ENCODE results near the gene OGA. TPM values are rescaled to one million over a fixed set of nuclear protein-coding genes. Genes with fewer than 3 reads are reported as not detected.

OGA gene
- total RNA-seq, 2 donors from 2014 or later = 131 to 241 TPM

- ATAC-seq (ENCODE audit: insufficient number of reproducible peaks, low FRiP score, low read depth) (no peak), DNase-seq (ENCODE audit: low spot score) (no peak)
- Histone ChIP-seq H3K4me3 (peak overlapping the region; percentile 98), H3K9me3 (no peaks in the 10 kb centered on the region), H3K36me3 (no peaks in the 10 kb centered on the region), H3K4me1 (ENCODE audit: control insufficient read depth in 1 of 2, low read depth in 2 of 2) (peaks cover 19 to 51% of the 10 kb centered on the region in 2 donors), H3K27me3 (replicated peaks; ENCODE audit: insufficient read depth) (no peaks in the 10 kb centered on the region), H3K27ac (no peak overlapping the region)
- no peak for TF ChIP-seq CTCF (IDR thresholded peaks at IDR 0.05)
These were observed 1.9 kb downstream of the OGA start for GRCh38 chr10:101816376-101816775.

- DNase-seq (ENCODE audit: low spot score) (no peak), ATAC-seq (ENCODE audit: insufficient number of reproducible peaks, low FRiP score, low read depth) (no peak)
- Histone ChIP-seq H3K9me3 (no peaks in the 10 kb centered on the region), H3K36me3 (peaks cover 10% of the 10 kb centered on the region), H3K27ac (no peak overlapping the region), H3K4me3 (peak overlapping the region; percentile 98), H3K4me1 (ENCODE audit: control insufficient read depth in 1 of 2, low read depth in 2 of 2) (peaks cover 19 to 60% of the 10 kb centered on the region in 2 donors), H3K27me3 (replicated peaks; ENCODE audit: insufficient read depth) (no peaks in the 10 kb centered on the region)
- no peak for TF ChIP-seq CTCF (IDR thresholded peaks at IDR 0.05)
These were observed 3.7 kb downstream of the OGA start for GRCh38 chr10:101814466-101815071.

GRCh38 chr10:101812606-101813005 is 5.6 kb downstream of the OGA start:
- no peak for ATAC-seq (ENCODE audit: insufficient number of reproducible peaks, low FRiP score, low read depth)

GRCh38 chr10:101807158-101807557 is 11.1 kb downstream of the OGA start:
- Histone ChIP-seq H3K27ac (no peak overlapping the region), H3K4me1 (ENCODE audit: control insufficient read depth in 1 of 2, low read depth in 2 of 2) (peaks cover 4 to 22% of the 10 kb centered on the region in 2 donors), H3K4me3 (no peak overlapping the region), H3K9me3 (no peaks in the 10 kb centered on the region), H3K36me3 (peaks cover 66% of the 10 kb centered on the region), H3K27me3 (replicated peaks; ENCODE audit: insufficient read depth) (no peaks in the 10 kb centered on the region)
- TF ChIP-seq CTCF (IDR thresholded peaks at IDR 0.05) = no peak
- no peak for ATAC-seq (ENCODE audit: insufficient number of reproducible peaks, low FRiP score, low read depth)
- DNase-seq (ENCODE audit: low spot score) = no peak

More at GRCh38 chr10:101812606-101813005, 5.6 kb downstream of the OGA start:
- peaks cover 19 to 57% of the 10 kb centered on the region in 2 donors for H3K4me1 ChIP-seq (ENCODE audit: control insufficient read depth in 1 of 2, low read depth in 2 of 2)
- no peak overlapping the region for H3K27ac ChIP-seq
- H3K9me3 ChIP-seq = no peaks in the 10 kb centered on the region
- DNase-seq (ENCODE audit: low spot score) = no peak
- TF ChIP-seq CTCF (IDR thresholded peaks at IDR 0.05) = no peak
- peaks cover 20% of the 10 kb centered on the region for H3K36me3 ChIP-seq
- no peak overlapping the region for H3K4me3 ChIP-seq
- H3K27me3 ChIP-seq (replicated peaks; ENCODE audit: insufficient read depth) = no peaks in the 10 kb centered on the region

GRCh38 chr10:101803511-101803910 is 14.7 kb downstream of the OGA start:
- H3K27ac ChIP-seq = no peak overlapping the region
- ATAC-seq (ENCODE audit: insufficient number of reproducible peaks, low FRiP score, low read depth) = no peak
- TF ChIP-seq CTCF (IDR thresholded peaks at IDR 0.05) = no peak
- H3K4me3 ChIP-seq = no peak overlapping the region
- H3K9me3 ChIP-seq = no peaks in the 10 kb centered on the region
- DNase-seq (ENCODE audit: low spot score) = no peak
- peaks cover 78% of the 10 kb centered on the region for H3K36me3 ChIP-seq
- H3K4me1 ChIP-seq (ENCODE audit: control insufficient read depth in 1 of 2, low read depth in 2 of 2) = no peaks in the 10 kb centered on the region
- H3K27me3 ChIP-seq (replicated peaks; ENCODE audit: insufficient read depth) = no peaks in the 10 kb centered on the region
